ENCODE measurements around the gene MRPL41. TPM values are rescaled to one million over a fixed set of nuclear protein-coding genes. Genes with fewer than 3 reads are reported as not detected.
A peak's percentile ranks its signal among the peaks of the same experiment; 100 is the strongest.
"Not testable (repeated sequence)": the region's sequence is repeated elsewhere in the genome, so short reads cannot be mapped to it uniquely, and the experiment has no call there.

MRPL41 gene
- total RNA-seq, 1 experiment from 2014 or later, result 43.0 TPM

- H3K4me1 Mint-ChIP-seq (ENCODE audit: insufficient read depth, unreplicated experiment), result no peaks in the 10 kb centered on the region
- BruUV-seq (replicated peaks), result no TSS peak
- H3K9me3 Mint-ChIP-seq (ENCODE audit: unreplicated experiment), result no peaks in the 10 kb centered on the region
- DNase-seq (ENCODE audit: unreplicated experiment), result no peak
- ChIA-PET POLR2A (no interaction called here), CTCF (no interaction called here)
- no peak for TF ChIP-seq CTCF (IDR thresholded peaks at IDR 0.05; ENCODE audit: unreplicated experiment)
- no peak overlapping the region for H3K4me3 Mint-ChIP-seq (ENCODE audit: unreplicated experiment)
- H3K36me3 Mint-ChIP-seq (ENCODE audit: insufficient read depth, unreplicated experiment), result no peaks in the 10 kb centered on the region
- no peaks in the 10 kb centered on the region for H3K27me3 Mint-ChIP-seq (ENCODE audit: insufficient read depth, unreplicated experiment)
- intact Hi-C loops (cut with micrococcal nuclease), result no loop called here
- no peak overlapping the region for H3K27ac Mint-ChIP-seq (ENCODE audit: low read depth, unreplicated experiment)
Observed at GRCh38 chr9:137515338-137515724, 36.3 kb upstream of the MRPL41 start.

GRCh38 chr9:137516144-137516917 is 35.3 kb upstream of the MRPL41 start:
- CTCF ChIA-PET, result interaction anchor here (0.6 kb wide), 1 partner anchor 22 kb away, joined by 3 read pairs; no protein-coding TSS in a partner anchor
- TF ChIP-seq CTCF (IDR thresholded peaks at IDR 0.05; ENCODE audit: unreplicated experiment), result no peak
- POLR2A ChIA-PET, result no interaction called here
- H3K27me3 Mint-ChIP-seq (ENCODE audit: insufficient read depth, unreplicated experiment), result no peaks in the 10 kb centered on the region
- H3K9me3 Mint-ChIP-seq (ENCODE audit: unreplicated experiment), result no peaks in the 10 kb centered on the region
- no peaks in the 10 kb centered on the region for H3K36me3 Mint-ChIP-seq (ENCODE audit: insufficient read depth, unreplicated experiment)
- H3K4me3 Mint-ChIP-seq (ENCODE audit: unreplicated experiment), result no peak overlapping the region
- no peak overlapping the region for H3K27ac Mint-ChIP-seq (ENCODE audit: low read depth, unreplicated experiment)
- intact Hi-C loops (cut with micrococcal nuclease), result no loop called here
- DNase-seq (ENCODE audit: unreplicated experiment), result no peak
- BruUV-seq (replicated peaks), result no TSS peak
- H3K4me1 Mint-ChIP-seq (ENCODE audit: insufficient read depth, unreplicated experiment), result no peaks in the 10 kb centered on the region

GRCh38 chr9:137518661-137519459 is 32.8 kb upstream of the MRPL41 start:
- H3K27ac Mint-ChIP-seq (ENCODE audit: low read depth, unreplicated experiment); H3K9me3 Mint-ChIP-seq (ENCODE audit: unreplicated experiment); POLR2A ChIA-PET; intact Hi-C loops (cut with micrococcal nuclease); BruUV-seq (replicated peaks); H3K4me3 Mint-ChIP-seq (ENCODE audit: unreplicated experiment); H3K27me3 Mint-ChIP-seq (ENCODE audit: insufficient read depth, unreplicated experiment); CTCF ChIA-PET; H3K4me1 Mint-ChIP-seq (ENCODE audit: insufficient read depth, unreplicated experiment); H3K36me3 Mint-ChIP-seq (ENCODE audit: insufficient read depth, unreplicated experiment): not testable (repeated sequence)
- peak; percentile 58 for DNase-seq (ENCODE audit: unreplicated experiment)

- no TSS peak for BruUV-seq (replicated peaks)
- no peak overlapping the region for H3K4me3 Mint-ChIP-seq (ENCODE audit: unreplicated experiment)
- DNase-seq (ENCODE audit: unreplicated experiment), result no peak
- H3K36me3 Mint-ChIP-seq (ENCODE audit: insufficient read depth, unreplicated experiment), result no peaks in the 10 kb centered on the region
- H3K4me1 Mint-ChIP-seq (ENCODE audit: insufficient read depth, unreplicated experiment), result no peaks in the 10 kb centered on the region
- no peaks in the 10 kb centered on the region for H3K9me3 Mint-ChIP-seq (ENCODE audit: unreplicated experiment)
- intact Hi-C loops (cut with micrococcal nuclease), result no loop called here
- H3K27me3 Mint-ChIP-seq (ENCODE audit: insufficient read depth, unreplicated experiment), result no peaks in the 10 kb centered on the region
- CTCF ChIA-PET, result no interaction called here
- no peak overlapping the region for H3K27ac Mint-ChIP-seq (ENCODE audit: low read depth, unreplicated experiment)
- POLR2A ChIA-PET, result no interaction called here
- TF ChIP-seq CTCF (IDR thresholded peaks at IDR 0.05; ENCODE audit: unreplicated experiment), result no peak
Observed at GRCh38 chr9:137519553-137519952, 32.1 kb upstream of the MRPL41 start.

All from MCF 10A (cell line).